ENCODE measurements around the gene CACNG1.
"Not testable (repeated sequence)": the region's sequence is repeated elsewhere in the genome, so short reads cannot be mapped to it uniquely, and the experiment has no call there.

CACNG1 gene

DNA sequence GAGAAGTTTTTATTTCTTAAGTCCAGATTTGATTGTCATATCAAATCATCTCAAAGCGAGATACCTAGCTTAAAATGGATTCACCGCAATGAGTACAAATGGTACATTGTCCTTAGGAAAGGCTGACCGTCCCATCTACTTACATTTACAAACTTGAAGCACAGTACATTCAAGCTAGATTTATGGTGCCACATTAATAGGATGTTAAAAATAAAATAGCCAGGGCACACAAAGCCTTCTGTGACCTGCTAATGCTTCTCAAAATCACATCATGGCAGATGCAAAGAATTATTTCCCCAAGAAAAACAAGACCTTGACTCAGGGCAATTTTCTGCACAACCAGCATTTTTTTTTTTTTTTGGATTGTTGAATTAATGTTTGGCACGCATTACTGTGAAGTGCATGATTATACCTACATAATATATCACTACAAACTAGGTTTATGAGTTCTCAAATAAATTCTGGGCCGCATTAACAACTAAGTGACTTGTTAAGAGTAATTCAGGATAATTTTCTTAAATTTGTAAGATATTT lies 25.3 kb downstream of the CACNG1 start:
- DNase-seq, result no peak
- Mint-ChIP-seq H3K9me3 (no peaks in the 10 kb centered on the region), H3K4me1 (ENCODE audit: low read depth) (no peaks in the 10 kb centered on the region), H3K27me3 (no peaks in the 10 kb centered on the region), H3K36me3 (ENCODE audit: low read depth) (peaks cover 33% of the 10 kb centered on the region), H3K27ac (no peak overlapping the region), H3K4me3 (no peak overlapping the region)

DNA sequence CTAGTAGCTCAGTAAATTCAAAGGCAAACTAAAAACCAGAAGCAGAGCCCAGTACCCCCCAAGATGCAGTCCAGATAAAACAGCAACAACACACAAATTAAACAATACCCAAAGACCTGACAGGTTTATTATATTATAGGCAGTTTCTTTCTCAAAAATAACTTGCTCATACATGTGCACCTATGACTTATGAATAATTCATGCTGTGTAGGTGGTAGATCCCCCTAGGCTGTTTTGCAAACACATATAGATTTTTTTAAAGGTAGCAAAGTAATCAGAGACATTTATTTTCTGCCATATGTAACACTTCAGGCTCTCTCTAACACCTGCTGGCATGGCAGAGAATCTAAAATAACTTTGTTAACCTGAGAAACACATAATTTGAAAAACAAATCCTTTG lies 27.2 kb downstream of the CACNG1 start:
- Mint-ChIP-seq H3K4me1 (ENCODE audit: low read depth) (no peaks in the 10 kb centered on the region), H3K9me3 (no peaks in the 10 kb centered on the region), H3K27me3 (no peaks in the 10 kb centered on the region), H3K4me3 (no peak overlapping the region), H3K27ac (no peak overlapping the region), H3K36me3 (ENCODE audit: low read depth) (peaks cover 44% of the 10 kb centered on the region)
- no peak for DNase-seq

DNA sequence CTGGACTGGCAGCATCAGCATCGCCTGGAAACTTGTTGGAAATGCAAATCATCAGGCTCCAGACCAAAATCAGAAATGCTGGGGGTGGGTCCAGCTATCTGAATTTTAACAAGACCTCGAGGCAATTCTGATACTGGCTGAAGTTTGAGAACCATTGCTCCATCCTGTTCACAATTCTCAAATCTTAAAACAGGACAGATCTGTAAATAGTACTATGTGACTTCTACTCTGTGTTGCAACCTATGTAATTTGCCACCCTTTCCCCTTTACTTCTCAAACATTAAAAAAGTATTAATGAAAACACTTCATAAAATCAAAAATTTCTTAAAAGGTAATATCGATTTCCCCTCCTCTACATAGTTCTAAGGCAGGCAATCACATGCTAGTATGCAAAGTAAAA lies 28.5 kb downstream of the CACNG1 start:
- H3K4me3 Mint-ChIP-seq, result no peak overlapping the region
- H3K9me3 Mint-ChIP-seq, result no peaks in the 10 kb centered on the region
- H3K4me1 Mint-ChIP-seq (ENCODE audit: low read depth), result no peaks in the 10 kb centered on the region
- H3K36me3 Mint-ChIP-seq (ENCODE audit: low read depth), result peaks cover 52% of the 10 kb centered on the region
- no peaks in the 10 kb centered on the region for H3K27me3 Mint-ChIP-seq
- H3K27ac Mint-ChIP-seq, result no peak overlapping the region
- DNase-seq, result no peak

DNA sequence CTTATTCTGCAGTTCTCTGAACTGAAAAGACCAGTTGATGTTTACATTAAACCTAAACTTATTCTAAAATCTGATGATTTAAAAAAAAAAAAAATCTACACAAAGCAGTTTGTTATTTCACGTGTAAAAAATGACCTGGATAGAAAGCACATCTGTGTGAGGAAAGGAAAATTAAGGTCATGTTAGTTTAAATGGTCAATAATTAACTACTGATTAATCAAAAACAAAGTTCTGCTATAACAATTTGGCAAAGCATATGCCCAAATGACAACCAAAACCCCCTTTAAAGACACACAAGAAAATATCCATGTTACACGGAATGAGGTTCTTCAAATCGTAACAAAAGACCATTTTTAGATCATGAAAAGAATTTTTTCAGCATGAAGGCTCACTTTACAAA lies 30.4 kb downstream of the CACNG1 start:
- Mint-ChIP-seq H3K4me1 (ENCODE audit: low read depth) (no peaks in the 10 kb centered on the region), H3K36me3 (ENCODE audit: low read depth) (peaks cover 65% of the 10 kb centered on the region), H3K9me3 (no peaks in the 10 kb centered on the region), H3K27me3 (no peaks in the 10 kb centered on the region), H3K4me3 (no peak overlapping the region), H3K27ac (no peak overlapping the region)
- DNase-seq, result no peak

DNA sequence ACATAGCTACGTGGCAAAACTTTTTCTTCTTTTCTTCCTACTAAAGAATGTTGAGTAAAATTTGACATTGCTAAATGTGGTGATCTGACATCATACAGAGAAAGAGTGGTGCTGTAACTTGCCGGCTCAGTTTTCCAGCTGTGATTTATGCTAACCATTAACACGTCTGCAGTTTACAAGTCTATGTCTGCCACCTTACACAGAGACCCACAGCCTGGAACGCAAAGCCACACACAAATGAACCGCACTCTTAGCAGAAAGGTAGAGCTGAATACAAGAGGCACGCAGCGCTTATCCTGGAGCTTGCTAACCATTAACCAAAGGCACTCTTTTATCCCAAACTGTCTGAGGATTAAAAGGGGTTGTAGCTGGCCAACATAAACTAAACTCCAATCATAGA lies 31.9 kb downstream of the CACNG1 start:
- Mint-ChIP-seq H3K4me1 (ENCODE audit: low read depth) (peaks cover 6% of the 10 kb centered on the region), H3K4me3 (no peak overlapping the region), H3K27ac (no peak overlapping the region), H3K27me3 (no peaks in the 10 kb centered on the region), H3K9me3 (no peaks in the 10 kb centered on the region), H3K36me3 (ENCODE audit: low read depth) (peaks cover 64% of the 10 kb centered on the region)
- DNase-seq, result no peak

DNA sequence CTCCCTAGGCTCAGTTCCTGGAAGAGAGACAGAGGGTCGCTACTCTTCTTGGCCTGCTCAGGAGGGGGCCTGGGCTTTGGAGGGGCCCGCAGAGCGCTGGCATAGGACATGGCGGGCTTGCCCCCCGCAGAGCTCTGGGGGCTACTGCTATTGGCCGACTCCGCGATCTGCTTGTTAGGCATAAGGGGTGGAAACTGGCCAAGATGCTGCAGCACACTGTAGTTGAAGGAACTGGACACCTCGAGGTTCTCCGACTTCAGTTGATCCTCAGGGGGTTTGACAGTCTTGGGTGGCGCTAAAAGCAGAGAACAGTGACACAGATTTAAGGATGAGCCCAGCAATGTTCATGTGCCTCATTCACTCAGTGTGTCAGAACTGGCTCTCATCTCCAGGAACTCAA lies 33.9 kb downstream of the CACNG1 start:
- no peak overlapping the region for H3K4me3 Mint-ChIP-seq
- H3K9me3 Mint-ChIP-seq, result no peaks in the 10 kb centered on the region
- H3K4me1 Mint-ChIP-seq (ENCODE audit: low read depth), result peaks cover 16% of the 10 kb centered on the region
- H3K27me3 Mint-ChIP-seq, result no peaks in the 10 kb centered on the region
- DNase-seq, result no peak
- H3K36me3 Mint-ChIP-seq (ENCODE audit: low read depth), result peaks cover 55% of the 10 kb centered on the region
- no peak overlapping the region for H3K27ac Mint-ChIP-seq

DNA sequence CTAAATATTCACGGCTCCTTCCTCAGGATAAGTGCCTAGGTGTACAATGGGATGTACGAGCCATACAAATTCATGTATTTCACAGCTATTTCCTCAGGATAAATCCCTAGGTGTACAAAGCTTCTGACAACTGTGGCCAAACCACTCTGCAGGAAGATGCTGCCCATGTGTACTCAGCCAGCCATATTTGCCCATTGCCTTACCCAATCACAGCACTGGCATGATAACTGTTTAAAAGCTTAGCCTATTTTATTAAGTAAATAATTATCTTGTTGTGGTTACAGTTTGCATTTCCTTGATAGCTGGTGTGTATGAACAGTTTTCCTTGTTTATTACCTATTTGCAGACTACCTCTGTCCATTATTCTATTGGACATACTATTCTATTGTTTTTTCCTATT lies 35.1 kb downstream of the CACNG1 start:
- Mint-ChIP-seq H3K27me3 (no peaks in the 10 kb centered on the region), H3K4me1 (ENCODE audit: low read depth) (peaks cover 20% of the 10 kb centered on the region), H3K27ac (no peak overlapping the region), H3K36me3 (ENCODE audit: low read depth) (peaks cover 52% of the 10 kb centered on the region), H3K4me3 (no peak overlapping the region), H3K9me3 (no peaks in the 10 kb centered on the region)
- DNase-seq, result no peak

DNA sequence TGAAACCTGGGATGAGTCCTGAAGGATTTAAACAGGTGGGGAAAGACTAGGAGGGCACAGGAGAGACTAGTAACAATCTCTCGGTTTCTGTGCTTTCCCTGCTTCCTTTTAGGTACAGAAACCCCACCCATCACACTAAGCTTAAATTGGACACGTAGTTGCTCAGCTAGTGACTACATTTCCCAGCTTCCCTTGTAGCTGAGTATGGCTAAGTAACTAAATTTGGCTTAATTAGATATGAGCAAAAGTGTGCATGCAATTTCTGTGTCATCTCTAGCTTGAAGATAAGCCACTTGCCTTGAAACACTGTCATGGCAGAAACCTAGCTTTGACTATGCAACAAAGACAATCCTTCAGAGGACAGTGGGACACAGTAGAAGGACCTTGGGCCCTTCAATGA lies 36.5 kb downstream of the CACNG1 start:
- H3K4me3 Mint-ChIP-seq, result no peak overlapping the region
- H3K27ac Mint-ChIP-seq, result no peak overlapping the region
- H3K36me3 Mint-ChIP-seq (ENCODE audit: low read depth), result peaks cover 56% of the 10 kb centered on the region
- no peaks in the 10 kb centered on the region for H3K27me3 Mint-ChIP-seq
- peaks cover 20% of the 10 kb centered on the region for H3K4me1 Mint-ChIP-seq (ENCODE audit: low read depth)
- no peak for DNase-seq
- H3K9me3 Mint-ChIP-seq, result no peaks in the 10 kb centered on the region

DNA sequence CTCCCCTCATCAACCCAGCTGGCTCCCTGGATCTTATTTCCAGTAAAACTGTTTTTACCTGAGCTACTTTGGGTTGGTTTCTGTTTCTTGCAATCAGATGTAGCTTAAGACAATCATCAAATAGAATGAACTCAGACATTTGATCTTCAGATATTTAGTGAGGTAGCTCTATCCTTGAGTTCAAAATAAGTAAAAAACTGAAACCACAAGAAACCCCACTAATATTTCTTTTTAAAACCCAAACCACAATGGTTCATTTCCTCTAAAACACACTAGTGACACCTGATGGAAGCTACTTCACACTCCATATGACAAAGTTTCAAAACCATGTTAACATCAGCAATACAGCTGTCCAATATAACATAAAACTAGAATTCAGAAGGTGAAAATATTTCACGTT lies 37.8 kb downstream of the CACNG1 start:
- Mint-ChIP-seq H3K27ac (peak overlapping the region; percentile 78), H3K36me3 (ENCODE audit: low read depth) (peaks cover 55% of the 10 kb centered on the region), H3K4me3 (no peak overlapping the region)

DNA sequence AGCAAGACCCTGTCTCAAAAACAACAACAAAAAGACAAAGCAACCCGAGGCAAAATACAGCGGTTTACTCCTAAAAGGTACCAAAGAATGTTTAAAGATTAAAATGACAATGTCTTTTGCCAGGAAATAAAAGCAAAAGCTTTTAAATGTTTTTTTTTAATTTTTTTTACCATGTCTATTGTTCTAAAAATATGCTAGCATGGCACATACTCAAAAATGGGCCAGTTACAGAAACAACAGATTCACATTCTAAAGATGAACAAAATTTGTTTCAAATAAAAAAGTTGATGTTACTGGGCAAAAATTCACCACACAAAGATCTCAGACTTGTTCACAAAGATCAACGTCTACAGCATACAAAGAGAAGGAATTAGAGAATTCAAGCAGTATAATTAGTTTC lies 41.1 kb downstream of the CACNG1 start:
- peaks cover 63% of the 10 kb centered on the region for H3K36me3 Mint-ChIP-seq (ENCODE audit: low read depth)
- H3K27ac Mint-ChIP-seq, result no peak overlapping the region
- no peak overlapping the region for H3K4me3 Mint-ChIP-seq
- H3K4me1 Mint-ChIP-seq (ENCODE audit: low read depth), result peaks cover 28% of the 10 kb centered on the region
- no peak for DNase-seq
- no peaks in the 10 kb centered on the region for H3K27me3 Mint-ChIP-seq
- H3K9me3 Mint-ChIP-seq, result no peaks in the 10 kb centered on the region

More for the DNA sequence above, 37.8 kb downstream of the CACNG1 start:
- DNase-seq, result no peak
- Mint-ChIP-seq H3K4me1 (ENCODE audit: low read depth) (peaks cover 20% of the 10 kb centered on the region), H3K27me3 (no peaks in the 10 kb centered on the region), H3K9me3 (no peaks in the 10 kb centered on the region)

DNA sequence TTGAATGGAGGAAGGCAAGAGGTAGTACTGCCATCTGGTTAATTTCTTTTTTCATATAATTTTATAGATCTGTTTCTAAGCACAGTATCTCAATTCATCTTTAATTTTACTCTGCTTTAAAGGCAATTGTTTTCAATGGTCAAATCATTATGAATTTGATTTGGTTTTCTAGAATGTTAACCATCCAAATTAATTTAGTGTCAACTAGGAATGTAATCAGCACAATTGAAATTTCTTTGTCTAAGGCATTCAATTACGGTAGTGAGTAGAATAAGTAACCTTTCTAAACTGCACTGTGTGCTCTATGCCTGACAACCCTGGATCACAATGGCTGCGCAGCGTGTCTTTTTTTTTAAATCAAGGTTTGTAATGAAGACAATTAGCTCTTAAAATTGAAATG lies 44.3 kb downstream of the CACNG1 start:
- Mint-ChIP-seq H3K36me3 (ENCODE audit: low read depth) (peaks cover 65% of the 10 kb centered on the region), H3K4me1 (ENCODE audit: low read depth) (peaks cover 20% of the 10 kb centered on the region), H3K9me3 (no peaks in the 10 kb centered on the region), H3K27me3 (no peaks in the 10 kb centered on the region), H3K4me3 (no peak overlapping the region), H3K27ac (no peak overlapping the region)
- DNase-seq, result no peak

DNA sequence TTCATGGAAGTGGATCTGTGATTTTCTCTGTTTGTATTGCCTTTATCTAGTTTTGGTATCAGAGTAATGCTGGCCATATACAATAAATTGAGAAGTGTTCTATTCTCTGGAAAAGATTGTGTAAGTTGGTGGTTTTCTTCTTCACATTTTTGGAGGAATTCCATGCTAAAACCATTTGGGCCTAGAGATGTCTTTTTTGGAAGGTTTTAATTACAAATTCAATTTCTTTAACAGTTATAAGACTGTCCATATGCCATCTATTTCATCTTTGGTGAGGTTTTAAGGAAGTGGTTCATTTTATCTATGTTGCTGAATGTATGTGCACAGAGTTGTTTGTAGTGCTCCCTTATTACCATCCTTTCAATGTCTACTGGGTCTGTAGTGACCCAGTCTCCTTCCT lies 46.0 kb downstream of the CACNG1 start:
- H3K27ac Mint-ChIP-seq, result no peak overlapping the region
- peaks cover 67% of the 10 kb centered on the region for H3K36me3 Mint-ChIP-seq (ENCODE audit: low read depth)
- H3K4me1 Mint-ChIP-seq (ENCODE audit: low read depth), result peaks cover 30% of the 10 kb centered on the region
- H3K27me3 Mint-ChIP-seq, result no peaks in the 10 kb centered on the region
- no peaks in the 10 kb centered on the region for H3K9me3 Mint-ChIP-seq
- DNase-seq, result no peak
- H3K4me3 Mint-ChIP-seq, result no peak overlapping the region

DNA sequence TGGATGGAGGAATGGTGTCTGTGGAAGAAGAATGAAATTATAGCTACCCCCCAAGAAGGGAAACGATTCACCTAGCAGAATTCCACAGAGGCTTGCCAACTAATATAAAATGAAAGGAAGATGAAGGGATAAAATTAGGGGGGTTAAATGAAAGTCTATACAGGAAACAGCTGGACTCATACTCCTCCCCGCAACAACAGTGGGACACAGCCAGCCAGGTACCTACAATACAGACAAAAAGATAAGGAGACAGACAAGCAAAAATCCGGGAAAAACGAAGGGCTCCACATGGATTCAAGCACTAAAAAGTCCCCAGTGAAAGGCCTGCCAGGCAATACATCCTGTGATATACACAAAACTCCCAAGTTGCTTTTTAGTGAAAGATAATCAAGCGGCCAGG lies 47.9 kb downstream of the CACNG1 start:
- H3K27ac Mint-ChIP-seq, result no peak overlapping the region
- peaks cover 46% of the 10 kb centered on the region for H3K4me1 Mint-ChIP-seq (ENCODE audit: low read depth)
- no peaks in the 10 kb centered on the region for H3K27me3 Mint-ChIP-seq
- peaks cover 65% of the 10 kb centered on the region for H3K36me3 Mint-ChIP-seq (ENCODE audit: low read depth)
- no peak for DNase-seq
- no peak overlapping the region for H3K4me3 Mint-ChIP-seq
- no peaks in the 10 kb centered on the region for H3K9me3 Mint-ChIP-seq

DNA sequence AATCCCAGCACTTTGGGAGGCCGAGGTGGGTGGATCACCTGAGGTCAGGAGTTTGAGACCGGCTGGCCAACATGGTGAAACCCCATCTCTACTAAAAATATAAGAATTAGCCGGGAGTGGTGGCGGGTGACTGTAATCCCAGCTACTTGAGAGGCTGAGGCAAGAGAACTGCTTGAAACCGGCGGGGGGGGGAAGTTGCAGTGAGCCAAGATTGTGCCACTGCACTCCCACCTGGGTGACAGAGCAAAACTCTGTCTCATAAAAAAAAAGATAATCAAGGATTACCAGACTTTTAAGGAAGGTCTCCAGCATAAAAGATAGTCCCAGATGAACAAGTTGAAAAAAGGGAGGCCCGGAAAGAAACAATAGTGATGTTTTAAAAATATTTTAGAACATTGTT lies 48.4 kb downstream of the CACNG1 start:
- H3K36me3 Mint-ChIP-seq (ENCODE audit: low read depth), result peaks cover 63% of the 10 kb centered on the region
- H3K27me3 Mint-ChIP-seq, H3K9me3 Mint-ChIP-seq, H3K27ac Mint-ChIP-seq, H3K4me3 Mint-ChIP-seq, DNase-seq: not testable (repeated sequence)
- H3K4me1 Mint-ChIP-seq (ENCODE audit: low read depth), result peaks cover 46% of the 10 kb centered on the region

DNA sequence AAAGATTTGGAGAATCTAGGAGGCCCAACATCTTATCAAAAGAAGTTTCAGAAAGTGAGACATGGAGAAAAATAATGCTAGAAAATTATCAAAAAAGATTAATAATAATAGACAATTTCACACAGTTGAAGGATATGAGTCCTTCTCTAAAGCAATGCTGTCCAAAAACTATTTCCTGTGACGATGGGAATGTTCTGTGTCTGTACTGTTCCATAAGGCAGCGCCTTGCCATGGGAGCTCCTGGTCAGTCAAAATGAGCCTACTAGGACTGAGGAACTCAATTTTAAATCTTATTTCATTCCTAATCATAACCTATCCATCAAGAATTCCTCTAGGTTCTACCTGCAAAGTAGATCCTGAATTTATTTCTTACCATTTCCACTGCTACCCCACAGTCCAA lies 49.0 kb downstream of the CACNG1 start:
- Mint-ChIP-seq H3K36me3 (ENCODE audit: low read depth) (peaks cover 63% of the 10 kb centered on the region), H3K4me1 (ENCODE audit: low read depth) (peaks cover 50% of the 10 kb centered on the region), H3K27ac (no peak overlapping the region), H3K4me3 (no peak overlapping the region), H3K27me3 (no peaks in the 10 kb centered on the region), H3K9me3 (no peaks in the 10 kb centered on the region)
- DNase-seq, result no peak

DNA sequence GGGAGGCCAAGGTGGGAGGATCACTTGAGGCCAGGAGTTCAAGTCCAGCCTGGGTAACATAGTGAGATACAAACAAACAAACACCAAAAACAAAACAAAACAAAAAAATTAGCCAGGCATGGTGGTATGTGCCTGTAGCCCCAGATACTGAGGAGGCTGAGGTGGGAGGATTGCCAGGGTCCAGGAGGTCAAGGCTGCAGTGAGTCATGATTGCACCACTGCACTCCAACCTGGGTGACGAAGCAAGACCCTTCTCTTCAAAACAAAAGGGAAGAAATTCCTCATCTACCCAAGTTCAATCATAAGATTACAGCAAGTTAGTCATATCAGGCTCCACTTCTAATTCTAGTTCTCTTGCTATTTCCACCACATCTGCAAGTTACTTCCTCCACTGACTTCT lies 50.9 kb downstream of the CACNG1 start:
- H3K9me3 Mint-ChIP-seq, DNase-seq, H3K4me3 Mint-ChIP-seq, H3K27me3 Mint-ChIP-seq: not testable (repeated sequence)
- H3K27ac Mint-ChIP-seq, result peak overlapping the region; percentile 36
- peaks cover 57% of the 10 kb centered on the region for H3K36me3 Mint-ChIP-seq (ENCODE audit: low read depth)
- H3K4me1 Mint-ChIP-seq (ENCODE audit: low read depth), result peaks cover 52% of the 10 kb centered on the region

Measured in activated T-cell treated with anti-CD3 and anti-CD28 coated beads, Interleukin-2, amount 50 U/mL, for 24 hours (primary cell).